SIG-M5 treated with dmso at 0.1 percent for 504 hours (cell line): ENCODE measurements around the gene MAPK1.
"Not testable (repeated sequence)": the region's sequence is repeated elsewhere in the genome, so short reads cannot be mapped to it uniquely, and the experiment has no call there.

Experiments
- DNase-seq: peaks from one replicate; lab custom pipeline; 2025; ENCODE audit not compliant: unreplicated experiment; lab: John Stamatoyannopoulos, UW

The MAPK1 gene

DNA sequence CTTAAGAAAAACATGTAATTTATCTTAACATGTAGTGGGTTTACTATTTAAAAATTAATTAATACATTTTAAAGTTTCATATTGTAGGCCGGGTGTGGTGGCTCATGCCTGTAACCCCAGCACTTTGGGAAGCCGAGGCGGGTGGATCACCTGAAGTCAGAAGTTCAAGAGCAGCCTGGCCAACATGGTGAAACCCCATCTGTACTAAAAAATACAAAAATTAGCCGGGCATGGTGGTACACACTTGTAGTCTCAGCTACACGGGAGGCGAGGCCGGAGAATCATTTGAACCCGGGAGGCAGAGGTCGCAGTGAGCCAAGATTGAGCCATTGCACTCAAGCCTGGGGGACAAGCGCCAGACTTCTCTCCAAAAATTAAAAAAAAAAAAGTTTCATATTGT, 73.7 kb downstream of the MAPK1 start:
- not testable (repeated sequence) for DNase-seq

DNA sequence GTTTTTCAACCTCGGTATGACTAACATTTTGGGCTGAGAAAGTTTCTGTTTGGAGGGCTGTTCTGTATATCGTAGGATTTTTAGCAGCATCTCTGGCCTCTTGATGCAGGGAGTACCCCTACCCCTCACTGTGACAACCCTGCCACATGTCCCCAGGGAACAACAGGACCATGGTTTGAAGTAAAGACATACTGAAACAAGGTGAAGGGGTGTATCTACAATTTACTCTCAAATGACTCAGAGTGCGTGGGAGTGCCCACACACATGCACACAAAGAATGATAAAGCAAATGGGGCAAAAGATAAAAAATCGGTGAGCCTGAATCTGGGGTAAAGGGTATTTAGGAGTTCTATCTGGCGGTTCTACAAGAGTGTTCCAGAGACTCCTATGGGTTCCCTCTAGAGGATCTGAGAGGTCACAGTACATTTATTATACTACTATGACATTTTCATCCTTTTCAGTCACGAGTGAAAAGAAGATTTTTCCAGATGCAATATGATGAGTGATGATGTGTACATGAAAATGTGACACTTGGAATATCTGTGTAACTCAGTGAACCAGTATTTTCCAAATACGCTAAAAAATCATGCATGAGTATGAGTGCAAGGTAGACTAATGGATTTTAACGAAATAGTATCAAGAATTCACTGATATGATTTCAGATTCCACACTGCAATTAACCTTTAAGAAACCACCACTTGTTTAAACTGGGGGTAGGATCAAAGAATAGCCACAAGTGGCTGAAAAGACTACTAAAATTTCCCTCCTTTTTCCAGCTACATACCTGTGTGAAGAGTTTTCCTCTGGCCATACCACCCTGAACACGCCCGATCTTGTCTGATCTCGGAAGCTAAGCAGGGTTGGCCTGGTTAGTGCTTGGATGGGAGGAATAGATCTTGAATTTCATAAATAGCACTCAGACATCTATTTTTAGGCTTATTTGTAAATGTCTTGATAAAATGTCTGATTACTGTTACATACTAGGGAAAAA, 75.5 kb downstream of the MAPK1 start:
- no peak for DNase-seq

DNA sequence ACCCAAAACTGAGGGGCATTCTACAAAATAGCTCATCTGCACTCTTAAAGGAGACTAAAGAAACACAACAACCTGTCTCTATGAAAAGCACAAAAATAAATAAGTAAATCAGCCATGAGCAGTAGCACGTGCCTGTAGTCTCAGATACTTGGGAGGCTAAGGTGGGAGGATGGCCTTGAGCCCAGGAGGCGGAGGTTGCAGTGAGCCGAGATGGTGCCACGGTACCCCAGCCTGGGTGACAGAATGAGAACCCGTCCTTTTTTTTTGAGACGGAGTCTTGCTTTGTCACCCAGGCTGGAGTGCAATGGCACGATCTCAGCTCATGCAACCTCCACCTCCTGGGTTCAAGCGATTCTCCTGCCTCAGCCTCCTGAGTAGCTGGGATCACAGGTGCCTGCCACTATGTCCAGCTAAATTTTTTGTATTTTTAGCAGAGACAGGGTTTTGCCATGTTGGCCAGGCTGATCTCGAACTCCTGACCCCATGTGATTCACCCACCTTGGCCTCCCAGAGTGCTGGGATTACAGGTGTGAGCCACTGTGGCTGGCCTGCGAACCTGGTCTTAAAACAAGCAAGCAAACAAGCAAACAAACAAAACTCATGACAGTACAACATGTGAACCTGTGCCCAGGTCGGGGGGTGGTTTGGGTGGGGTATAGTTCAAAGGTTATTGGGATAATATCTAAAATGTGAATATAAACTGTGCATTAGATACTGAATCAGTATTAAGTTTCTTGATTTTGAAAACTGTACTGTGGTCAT, 76.4 kb downstream of the MAPK1 start:
- DNase-seq: not testable (repeated sequence)

DNA sequence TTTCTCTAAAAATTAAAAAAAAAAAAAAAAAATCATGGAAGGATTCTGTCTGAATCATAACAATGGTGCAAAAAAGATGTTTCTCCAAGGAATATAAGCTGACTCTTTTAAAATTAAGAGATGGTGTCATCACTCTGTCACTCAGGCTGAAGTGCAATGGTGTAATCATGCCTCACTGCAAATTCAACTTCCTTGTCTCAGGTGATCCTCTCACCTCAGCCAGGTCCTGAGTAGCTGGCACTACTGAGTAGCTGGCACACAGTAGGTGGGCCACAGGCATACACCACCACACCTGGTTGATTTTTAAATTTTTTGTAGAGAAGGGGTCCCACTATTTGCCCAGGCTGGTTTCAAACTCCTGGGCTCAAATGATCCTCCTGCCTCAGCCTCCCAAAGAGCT, 77.1 kb downstream of the MAPK1 start:
- no peak for DNase-seq

DNA sequence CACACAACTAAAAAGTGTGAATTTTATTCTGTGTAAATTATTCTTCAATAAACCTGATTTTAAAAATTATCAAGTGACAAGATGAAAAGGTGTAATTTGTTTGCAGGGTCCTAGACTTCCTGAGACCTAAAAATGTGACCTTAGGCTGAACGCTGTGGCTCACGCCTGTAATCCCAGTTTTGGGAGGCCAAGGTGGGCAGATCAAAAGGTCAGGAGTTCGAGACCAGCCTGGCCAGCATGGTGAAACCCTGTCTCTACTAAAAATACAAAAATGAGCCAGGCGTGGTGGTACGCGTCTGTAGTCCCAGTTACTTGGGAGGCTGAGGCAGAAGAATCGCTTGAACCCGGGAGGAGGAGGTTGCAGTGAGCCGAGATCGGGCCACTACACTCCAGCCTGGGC, 79.9 kb downstream of the MAPK1 start:
- DNase-seq: not testable (repeated sequence)

DNA sequence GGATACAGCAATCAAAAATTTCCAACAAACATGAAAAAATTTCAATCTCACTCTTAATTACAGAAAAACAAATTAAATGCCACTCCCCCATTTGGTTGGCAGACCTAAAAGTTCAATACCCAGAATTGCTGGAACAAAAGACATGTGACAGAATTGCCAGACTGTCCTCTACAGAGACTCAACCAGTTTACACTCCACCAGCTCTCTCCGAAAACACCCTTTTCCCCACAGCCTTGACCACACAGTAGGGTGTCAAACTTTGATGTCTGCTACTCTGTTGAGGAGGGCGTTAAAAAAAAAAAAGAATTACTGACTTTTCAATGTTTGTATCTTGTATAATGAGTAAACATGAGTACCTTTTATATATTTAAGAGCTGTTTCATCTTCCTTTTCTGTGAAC, 87.2 kb downstream of the MAPK1 start:
- no peak for DNase-seq

DNA sequence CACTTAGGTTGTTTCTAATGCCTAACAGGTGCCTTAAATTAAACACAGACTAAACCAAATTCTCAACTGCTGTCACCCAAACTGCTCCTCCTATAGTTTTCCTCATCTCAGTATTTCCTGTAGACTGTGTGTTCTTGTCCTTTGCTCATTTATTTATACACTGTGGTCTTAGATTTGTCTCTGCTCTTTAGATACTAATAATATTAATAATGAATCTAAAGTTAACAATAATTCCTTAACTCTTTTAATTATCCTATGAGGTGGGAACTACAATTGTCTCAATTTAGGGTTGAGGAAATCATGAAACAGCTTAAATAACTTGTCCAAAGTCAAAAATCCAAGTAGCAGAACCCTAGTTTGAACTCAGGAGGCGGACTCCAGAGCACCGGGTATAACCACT, 88.0 kb downstream of the MAPK1 start:
- DNase-seq: no peak

DNA sequence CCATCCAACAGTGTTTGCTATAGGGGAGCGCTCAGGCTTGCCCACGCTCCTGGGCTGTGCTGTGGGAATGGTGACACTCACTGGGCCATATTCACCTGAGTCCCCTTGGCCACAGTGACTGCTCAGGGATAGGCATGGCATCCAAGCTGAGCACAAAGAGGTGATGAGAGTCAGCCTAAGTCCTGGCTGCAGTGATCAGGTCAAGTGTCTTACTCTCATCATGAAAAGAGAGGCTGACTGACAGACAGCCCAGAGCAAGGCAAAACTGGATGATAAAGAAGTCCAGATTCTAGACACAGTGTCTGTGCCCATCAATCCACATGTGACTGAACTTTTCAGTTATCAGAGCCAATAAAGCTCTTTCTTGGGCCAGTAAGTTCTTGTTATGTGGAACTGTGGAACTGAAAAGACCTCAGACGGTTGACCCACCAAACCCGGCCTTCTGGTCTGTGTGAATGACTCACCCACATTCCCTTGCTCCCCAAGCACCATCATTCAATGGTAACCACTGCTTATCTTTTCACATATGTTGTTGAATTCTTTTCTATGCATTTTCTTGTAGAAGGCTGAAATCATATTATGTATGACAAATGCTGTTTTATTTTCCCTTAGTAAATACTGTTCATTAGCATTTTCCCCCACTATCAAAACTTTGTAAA, 88.6 kb downstream of the MAPK1 start:
- DNase-seq: no peak

DNA sequence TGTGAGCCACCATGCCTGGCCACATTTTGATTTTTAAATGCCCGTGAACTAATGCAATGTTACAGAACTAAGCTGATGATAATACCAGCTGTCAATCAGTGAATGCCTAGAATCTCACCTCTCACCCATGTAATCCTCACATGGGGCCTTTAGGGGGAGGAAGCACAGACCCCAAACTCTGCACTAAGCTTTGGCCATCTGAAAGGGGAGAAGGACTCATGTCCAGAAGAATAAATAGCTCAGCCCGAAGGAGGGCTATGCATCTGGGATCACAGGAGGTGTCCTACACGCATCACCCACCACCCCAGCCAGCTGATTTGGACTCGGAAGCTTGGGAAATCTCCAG, 95.8 kb downstream of the MAPK1 start:
- no peak for DNase-seq

DNA sequence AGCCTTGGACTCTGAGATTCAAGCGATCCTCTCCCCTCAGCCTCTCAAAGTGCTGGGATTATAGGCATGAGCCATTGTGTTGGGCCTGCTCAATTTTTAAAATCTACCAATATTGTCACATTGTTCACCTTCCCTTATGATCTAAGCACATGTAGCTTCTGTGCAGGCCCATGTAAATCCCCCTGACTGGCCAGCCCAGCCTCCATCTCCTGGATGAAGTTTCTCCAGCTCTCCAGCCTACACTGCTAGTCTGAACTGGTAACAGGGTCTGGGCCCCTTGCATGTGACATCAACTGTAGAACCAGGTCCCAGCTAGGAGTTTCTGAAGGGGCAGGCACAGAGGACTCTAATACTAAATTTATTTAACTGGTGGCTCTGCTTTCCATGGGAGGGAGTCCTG, 99.0 kb downstream of the MAPK1 start:
- no peak for DNase-seq

DNA sequence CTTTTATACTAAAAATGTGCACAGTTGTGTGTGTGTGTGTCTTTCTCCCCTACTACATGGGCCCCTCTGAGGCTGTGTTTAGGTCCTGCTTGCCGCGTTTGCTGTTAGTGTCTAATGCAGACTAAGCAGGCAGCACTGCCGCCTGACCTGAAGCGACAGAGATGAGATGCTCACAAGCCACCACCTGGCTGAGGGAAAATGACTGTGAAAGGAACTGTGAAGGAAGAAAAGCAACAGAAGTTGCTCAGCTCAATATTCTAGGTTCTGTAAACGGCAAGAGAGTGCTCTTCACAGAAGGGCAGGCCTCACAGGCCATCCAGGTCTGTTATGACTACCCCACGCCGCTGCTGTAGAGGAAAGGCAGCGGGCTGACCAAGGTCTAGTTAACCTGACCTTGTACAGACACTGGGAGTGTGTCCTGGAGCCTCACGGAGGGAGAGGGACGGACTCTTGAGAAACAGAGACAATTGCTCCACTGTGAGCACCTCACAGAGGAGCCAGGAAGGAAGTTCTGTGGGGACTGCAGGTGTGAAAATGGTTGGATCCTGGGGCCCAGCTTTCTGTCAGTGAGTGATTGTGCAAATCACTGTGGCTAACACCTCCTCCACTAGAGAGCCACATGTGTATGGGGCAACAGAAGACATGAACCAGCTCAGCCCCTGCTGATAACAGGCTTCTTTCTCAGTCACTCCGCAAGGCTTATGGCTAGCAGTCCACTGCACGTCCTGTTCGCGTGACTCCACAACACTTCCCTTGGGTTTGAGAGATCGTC, 100.6 kb downstream of the MAPK1 start:
- DNase-seq: no peak

DNA sequence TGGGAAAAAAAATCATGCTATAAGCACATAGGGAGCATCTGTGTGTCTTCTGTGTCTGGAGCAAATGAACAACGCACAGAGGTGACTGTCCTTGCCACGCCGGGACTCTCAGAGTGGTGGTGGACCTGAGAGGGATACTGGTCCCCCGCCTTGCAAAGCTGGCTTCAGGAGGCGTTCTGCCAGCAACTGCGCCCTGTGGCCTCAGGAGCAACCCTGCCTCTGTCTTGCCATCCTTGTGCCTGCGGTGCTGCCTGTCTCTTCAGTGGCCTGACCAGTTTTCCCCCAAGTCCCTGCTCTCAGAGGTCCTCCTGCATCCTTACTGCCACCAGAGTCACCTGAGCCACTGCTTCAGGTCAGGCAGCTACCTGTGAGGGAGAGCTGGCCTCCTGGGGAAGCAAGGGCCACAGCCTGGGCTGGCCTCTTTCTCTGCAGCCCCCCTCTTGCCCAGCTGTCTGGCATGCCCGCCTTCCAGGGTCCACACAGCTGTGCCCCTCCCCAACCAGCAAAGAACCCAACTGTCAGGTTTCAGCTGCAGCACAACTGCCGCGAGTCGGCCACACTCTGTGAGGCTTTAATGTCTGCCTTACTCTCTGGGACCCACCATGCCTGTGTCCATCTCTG, 101.4 kb downstream of the MAPK1 start:
- DNase-seq: no peak

DNA sequence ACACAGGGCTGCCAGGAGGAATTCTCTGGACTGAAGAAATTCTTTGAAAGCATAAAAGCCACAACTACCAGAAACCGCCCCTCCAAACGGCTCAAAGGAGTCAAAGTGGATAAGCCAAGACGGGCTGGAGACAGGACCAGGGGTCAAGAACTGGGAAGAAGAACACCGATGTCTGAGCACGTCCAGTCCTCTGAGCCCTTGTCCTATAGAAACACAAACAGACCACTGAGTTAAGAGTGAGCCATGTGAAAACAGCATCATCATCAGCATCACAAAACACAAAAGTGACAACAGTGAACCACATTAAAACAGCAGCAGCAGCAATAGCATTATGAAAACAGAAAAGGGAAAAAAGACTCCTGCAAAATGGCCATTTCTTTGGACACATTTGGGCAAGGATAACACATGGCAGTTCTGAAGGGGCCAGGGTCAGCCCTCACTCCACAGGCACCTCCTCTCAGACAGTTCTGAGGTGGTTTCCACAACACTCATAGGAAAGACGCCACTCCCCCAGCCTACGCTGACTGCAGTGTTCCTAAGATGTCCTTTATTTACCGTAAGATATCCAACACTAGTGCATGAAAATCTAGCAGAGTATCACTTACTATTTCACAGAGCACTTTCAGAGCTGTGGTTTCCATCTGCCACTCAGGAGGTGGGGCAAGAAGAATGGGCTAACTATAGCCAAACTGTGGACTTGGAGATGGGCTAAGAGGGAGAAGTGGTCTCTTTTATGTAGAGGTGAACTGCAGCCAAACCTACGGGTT, 103.2 kb downstream of the MAPK1 start:
- no peak for DNase-seq

DNA sequence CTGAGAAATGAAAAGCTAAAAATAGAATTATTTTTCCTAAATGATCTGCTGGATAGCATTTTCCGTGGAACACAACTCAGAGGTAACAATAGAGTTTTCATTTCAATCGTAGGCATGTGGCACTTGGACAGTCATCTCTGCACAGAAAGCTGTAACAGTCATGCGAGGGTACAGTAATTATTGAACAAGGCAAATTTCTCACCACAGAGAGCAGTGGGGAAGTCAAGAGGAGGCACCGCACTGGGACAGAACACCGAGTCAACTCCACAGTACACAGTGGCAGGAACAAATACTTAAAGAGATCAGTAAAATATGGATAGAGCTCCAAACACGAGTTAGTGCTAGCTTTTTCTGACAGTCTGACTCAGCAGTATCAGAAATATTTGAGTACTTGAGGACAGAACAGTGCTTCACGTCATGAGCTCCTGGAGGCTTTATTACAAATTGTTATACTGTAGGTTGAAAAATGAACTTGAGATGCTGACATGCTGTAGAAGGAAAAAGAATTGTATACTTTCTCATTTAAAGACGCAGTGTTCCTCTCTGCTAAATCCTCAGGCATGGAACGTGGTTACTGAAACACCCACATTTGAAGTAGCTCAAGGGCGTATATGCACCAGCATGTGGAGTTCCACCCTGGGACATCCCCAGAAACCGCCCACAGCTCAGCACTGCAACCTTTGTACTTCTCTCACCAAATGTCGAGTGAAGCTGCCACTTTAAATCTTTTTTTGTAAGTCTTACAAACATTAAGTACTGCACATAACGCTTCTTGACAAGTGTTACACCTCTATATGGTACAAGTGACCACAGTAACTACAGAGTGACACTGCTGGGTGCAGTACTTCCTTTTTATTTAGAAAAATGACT, 104.5 kb downstream of the MAPK1 start:
- DNase-seq: no peak

DNA sequence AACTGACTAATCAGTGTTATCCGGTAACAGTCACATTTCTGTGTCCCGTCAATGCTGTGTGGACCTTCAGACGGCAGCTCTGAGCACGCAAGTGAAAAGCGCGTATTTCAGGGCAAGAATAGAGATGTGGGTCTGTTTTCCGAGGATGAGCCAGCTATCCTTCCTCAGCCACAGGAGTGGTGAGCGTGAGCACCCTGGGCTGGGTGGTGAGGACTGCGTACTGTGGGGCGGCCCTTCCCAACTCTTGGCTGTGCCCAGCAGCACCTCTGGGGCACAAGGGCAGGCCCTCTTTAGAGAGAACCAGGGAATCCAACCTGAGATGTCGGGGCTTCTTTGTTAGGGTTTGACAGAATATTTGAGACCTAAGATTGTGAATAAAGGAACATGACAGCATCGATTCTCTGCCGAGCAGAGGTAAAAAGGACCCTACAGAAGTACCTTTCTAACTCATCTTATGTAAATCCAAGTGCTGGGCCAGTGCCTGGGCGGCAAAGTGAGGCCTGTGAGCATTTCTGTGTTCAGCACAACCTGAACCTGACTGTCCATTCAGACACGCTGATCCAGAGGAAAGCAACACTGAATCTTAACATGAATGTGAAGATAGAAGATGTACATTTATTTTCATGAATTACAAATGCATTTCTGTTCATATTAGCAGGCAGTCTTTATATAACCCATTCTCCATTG, 105.3 kb downstream of the MAPK1 start:
- no peak for DNase-seq

DNA sequence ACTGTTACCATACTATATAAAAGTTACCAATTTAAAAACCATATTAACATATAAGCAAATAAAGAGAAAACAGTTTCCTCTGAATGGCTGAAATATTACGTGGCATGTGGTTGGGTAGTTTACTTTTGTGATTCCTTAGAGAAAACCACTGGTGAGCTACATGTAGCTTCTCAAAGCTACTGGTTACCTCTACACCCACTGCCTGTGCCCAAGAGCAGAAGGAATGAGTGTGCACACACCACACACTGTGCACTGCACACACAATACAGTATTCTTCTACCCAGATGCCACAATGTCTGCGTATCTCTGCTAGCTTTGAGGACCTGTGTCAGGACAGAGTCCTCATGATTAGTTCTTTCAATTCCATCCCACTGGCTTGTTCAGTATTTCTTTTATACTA, 106.4 kb downstream of the MAPK1 start:
- no peak for DNase-seq

DNA sequence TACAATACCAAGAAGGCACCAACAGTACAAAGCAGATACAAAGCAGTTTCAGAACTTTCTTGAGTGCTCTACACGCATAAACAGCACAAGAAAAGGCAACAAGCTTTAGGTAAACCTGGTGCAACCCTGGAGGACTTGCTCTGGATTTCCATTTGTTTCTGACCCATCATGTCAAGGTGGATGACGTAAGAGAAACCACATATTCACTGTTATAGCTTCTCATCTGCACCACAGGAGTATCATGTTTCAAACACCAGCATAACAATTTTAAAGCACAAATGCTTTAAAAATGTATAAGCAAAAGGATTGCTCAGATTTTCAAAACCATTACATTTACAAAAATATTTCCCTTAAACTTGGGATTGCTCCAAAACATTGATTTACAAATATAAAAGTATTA, 106.8 kb downstream of the MAPK1 start:
- no peak for DNase-seq

DNA sequence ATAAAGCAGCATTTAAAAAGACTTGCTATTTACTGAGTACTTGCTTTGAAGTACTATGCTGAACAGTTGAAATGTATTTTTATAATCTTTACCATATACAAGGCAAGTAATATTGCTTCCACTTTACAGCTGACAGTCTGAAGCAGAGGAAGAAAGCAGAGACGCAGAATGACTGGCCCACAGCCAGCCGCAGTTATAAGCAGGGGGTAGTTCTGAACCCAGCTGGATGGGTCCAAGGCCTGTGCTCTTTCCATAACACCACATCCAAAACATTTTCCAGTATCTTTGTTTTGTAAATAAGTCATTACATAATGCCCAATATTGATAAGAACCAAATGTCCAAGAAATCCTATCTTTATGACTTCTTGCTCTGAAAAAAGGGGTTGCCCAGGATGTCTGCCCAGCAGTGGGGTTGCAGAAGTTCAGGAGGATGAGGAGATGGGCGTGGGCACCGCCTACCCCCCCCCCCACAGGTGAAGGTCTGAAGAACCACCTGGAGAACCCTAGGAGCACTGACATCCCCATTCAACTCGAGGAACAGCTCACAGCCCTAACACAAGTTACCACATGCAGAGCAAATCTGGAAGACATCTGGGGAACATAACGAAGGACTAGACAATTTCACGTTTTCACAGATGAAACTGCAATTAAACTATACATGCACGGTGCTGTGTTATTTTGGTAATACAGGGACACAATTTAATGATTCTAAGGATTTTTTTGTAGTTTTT, 107.6 kb downstream of the MAPK1 start:
- no peak for DNase-seq
